Memory B cell (primary cell): ENCODE data around the gene BLNK.

Source experiments
- ATAC-seq: fragments of 150-1000 bp; cut with Tn5 transposase; 2 replicates; pipeline ENCODE4 v1.10.0; 2021; ENCODE audit warnings: low read depth, mild to moderate bottlenecking, moderate library complexity
- DNase-seq, 2 donors: peaks; one replicate each; pipeline ENCODE4 v3.0.0; 2022; ENCODE audit warnings: low spot score in 2 of 2
- H3K27ac Mint-ChIP-seq: one replicate; pipeline ENCODE4 v1.8.0; 2022; ENCODE audit warnings: mild to moderate bottlenecking, moderate library complexity, mixed read lengths
- H3K27me3 Mint-ChIP-seq: one replicate; pipeline ENCODE4 v1.8.0; 2022; ENCODE audit warnings: mixed read lengths
- H3K36me3 Mint-ChIP-seq: one replicate; pipeline ENCODE4 v1.8.0; 2022; ENCODE audit warnings: mild to moderate bottlenecking, mixed read lengths
- H3K4me1 Mint-ChIP-seq: one replicate; pipeline ENCODE4 v1.8.0; 2022; ENCODE audit warnings: mixed read lengths
- H3K4me3 Mint-ChIP-seq: one replicate; pipeline ENCODE4 v1.8.0; 2022; ENCODE audit warnings: mild to moderate bottlenecking, moderate library complexity, mixed read lengths
- H3K9me3 Mint-ChIP-seq: one replicate; pipeline ENCODE4 v1.8.0; 2022; ENCODE audit warnings: mixed read lengths

Gene BLNK

DNA sequence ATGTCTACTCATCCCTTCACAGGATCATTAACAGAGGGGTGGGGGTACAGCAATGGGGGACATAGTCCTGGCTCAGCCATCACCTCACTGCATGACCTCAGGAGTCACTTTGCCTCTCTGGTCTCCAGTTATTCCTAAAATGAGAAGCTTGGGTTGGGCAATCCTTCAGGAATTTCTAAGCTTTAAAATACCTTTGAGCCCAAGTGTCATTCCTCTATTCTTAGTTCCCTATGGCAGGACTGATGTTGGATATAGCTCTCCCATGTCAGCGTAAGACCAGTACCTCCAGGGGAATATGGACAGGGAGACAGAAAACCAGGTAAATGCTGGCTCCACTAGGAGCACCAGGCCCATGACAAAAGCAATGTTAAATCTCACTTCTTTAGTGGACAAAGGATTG, 34.5 kb downstream of the BLNK start:
- no peaks in the 10 kb centered on the region for H3K27me3 Mint-ChIP-seq
- H3K4me1 Mint-ChIP-seq = peaks cover 55% of the 10 kb centered on the region
- DNase-seq (no peak), ATAC-seq (no peak)
- H3K9me3 Mint-ChIP-seq = no peaks in the 10 kb centered on the region
- H3K36me3 Mint-ChIP-seq = peaks cover 53% of the 10 kb centered on the region
- peak overlapping the region; percentile 88 for H3K27ac Mint-ChIP-seq
- peak overlapping the region; percentile 32 for H3K4me3 Mint-ChIP-seq

DNA sequence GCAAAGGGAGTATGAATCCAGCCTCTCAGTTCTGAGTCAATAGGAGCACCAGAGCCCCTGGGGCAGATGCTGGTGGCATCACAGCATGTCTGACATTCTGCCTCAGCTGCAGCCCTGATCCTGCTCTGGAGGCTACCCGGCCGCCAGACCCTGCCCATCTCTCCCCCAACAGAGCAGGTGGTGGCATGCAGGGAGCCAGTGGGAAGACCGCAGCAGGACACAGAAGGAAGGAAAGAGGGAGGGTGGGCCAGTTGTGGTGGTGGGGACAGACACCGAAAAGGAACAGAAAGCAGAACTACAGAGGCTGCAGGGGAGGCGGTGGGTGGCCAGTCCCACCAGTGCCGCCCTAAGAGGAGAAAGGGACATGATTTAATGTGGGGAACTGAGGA, 35.3 kb downstream of the BLNK start:
- Mint-ChIP-seq H3K36me3 (peaks cover 48% of the 10 kb centered on the region), H3K9me3 (no peaks in the 10 kb centered on the region), H3K4me3 (peak overlapping the region; percentile 60), H3K27me3 (no peaks in the 10 kb centered on the region), H3K4me1 (peaks cover 50% of the 10 kb centered on the region), H3K27ac (peak overlapping the region; percentile 88)
- ATAC-seq = peak; percentile 64
- DNase-seq = no peak

DNA sequence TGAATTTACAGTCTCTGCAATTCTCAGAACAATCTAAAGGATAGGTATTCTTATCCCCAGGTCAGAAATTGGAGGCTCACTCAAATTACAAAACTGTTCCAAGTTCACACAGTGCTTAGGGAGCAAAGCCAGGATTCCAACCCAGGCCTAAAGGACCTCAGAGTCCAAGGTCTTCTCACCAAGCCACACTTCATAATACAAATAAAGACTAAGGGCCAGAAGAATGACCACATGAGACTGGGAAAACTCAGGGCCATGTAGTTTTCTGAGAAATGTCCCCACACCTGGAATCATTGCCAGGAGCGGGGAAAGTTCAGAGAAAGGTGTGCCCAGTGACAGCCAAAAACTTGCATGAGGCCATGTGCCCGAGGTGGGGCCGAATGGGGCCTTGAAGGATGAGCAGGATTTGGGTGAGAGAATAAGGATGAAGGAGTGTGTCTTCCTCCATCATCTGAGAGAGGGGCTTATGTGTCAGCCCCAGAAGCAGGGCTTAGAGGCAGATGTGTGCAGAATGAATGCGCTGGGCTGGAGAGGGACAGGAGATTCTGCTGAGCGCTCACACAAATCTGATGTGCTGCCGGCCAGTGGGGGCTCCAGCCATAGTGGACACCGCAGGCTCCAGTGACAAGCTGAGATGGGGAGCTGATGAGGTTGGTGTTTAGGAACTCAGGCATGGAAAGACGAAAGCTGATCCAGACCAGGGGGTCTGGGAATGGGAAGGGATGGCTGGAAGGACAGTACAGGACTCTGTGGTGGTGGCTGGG, 35.9 kb downstream of the BLNK start:
- H3K9me3 Mint-ChIP-seq = no peaks in the 10 kb centered on the region
- peaks cover 45% of the 10 kb centered on the region for H3K36me3 Mint-ChIP-seq
- H3K4me1 Mint-ChIP-seq = peaks cover 51% of the 10 kb centered on the region
- no peaks in the 10 kb centered on the region for H3K27me3 Mint-ChIP-seq
- H3K4me3 Mint-ChIP-seq = peak overlapping the region; percentile 60
- no peak for ATAC-seq
- DNase-seq = no peak
- peak overlapping the region; percentile 88 for H3K27ac Mint-ChIP-seq

DNA sequence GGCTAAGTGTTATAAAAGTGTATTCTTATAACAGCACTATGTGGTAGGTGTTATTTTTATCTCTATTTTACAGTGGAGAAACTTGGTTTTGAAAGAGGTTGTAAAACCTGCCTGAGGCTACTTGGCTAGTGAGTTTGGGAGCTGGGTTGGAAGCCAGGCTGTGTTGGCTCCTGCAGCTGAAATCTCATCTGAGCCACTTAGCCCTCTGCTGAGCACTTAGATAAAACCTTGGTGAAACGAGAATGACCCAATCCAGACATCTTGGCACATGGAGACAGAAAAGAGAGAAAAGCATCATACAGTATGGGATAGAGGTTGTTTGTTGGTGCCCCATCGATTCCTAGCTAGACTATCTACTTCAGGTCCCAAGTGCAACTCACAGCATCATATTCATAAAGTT, 37.4 kb downstream of the BLNK start:
- H3K36me3 Mint-ChIP-seq = peaks cover 42% of the 10 kb centered on the region
- ATAC-seq = no peak
- H3K4me1 Mint-ChIP-seq = peaks cover 51% of the 10 kb centered on the region
- H3K27ac Mint-ChIP-seq = peak overlapping the region; percentile 88
- no peaks in the 10 kb centered on the region for H3K27me3 Mint-ChIP-seq
- no peaks in the 10 kb centered on the region for H3K9me3 Mint-ChIP-seq
- H3K4me3 Mint-ChIP-seq = no peak overlapping the region
- DNase-seq = no peak

DNA sequence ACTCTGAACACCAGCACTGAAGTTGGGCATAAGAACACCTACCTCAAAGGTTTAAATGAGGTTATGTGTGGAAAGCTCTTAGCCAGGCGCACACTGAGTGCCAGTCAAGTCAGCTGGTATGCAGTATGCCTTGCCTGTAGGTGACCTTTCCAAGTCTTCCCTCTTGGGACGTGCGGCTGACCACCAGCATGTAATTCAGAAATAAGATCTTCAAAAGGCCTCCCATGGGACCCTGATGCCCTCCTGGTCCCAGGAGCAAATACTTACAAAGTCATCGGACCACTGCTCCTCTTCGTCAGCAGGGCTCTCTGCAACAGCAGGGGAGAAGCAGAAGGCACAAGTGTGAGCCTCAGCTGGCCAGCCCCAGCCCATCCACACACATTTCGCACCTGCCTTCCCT, 40.8 kb downstream of the BLNK start:
- peak overlapping the region; percentile 17 for H3K4me3 Mint-ChIP-seq
- peaks cover 24% of the 10 kb centered on the region for H3K4me1 Mint-ChIP-seq
- H3K27ac Mint-ChIP-seq = peak overlapping the region; percentile 92
- no peaks in the 10 kb centered on the region for H3K9me3 Mint-ChIP-seq
- no peak for ATAC-seq
- no peak for DNase-seq
- H3K27me3 Mint-ChIP-seq = no peaks in the 10 kb centered on the region
- H3K36me3 Mint-ChIP-seq = peaks cover 18% of the 10 kb centered on the region

DNA sequence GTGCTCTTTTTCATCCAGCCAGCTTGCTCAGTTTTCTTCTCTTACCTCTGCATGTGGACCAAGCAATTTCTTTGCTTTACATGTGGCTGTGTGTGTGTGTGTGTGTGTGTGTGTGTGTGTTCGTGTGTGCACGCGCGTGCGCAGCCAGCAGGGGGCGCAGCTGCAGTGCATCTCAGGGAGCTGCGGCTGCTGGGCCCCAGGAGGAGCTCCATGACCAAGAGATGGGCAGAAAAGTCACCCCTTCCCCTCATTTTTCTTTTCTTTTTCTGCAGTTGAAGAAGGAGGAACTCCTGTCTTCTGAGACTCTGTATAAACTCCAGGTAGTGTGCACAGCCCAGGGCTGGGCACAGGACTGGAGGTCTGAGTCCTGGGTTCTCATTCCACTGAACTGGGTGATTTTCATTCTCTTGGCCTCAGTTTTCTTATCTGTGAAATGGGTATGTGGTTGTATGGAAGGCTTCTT, 41.8 kb downstream of the BLNK start:
- peak; percentile 81 for DNase-seq
- Mint-ChIP-seq H3K4me1 (peaks cover 18% of the 10 kb centered on the region), H3K27me3 (no peaks in the 10 kb centered on the region), H3K4me3 (no peak overlapping the region), H3K9me3 (no peaks in the 10 kb centered on the region), H3K36me3 (peaks cover 19% of the 10 kb centered on the region), H3K27ac (peak overlapping the region; percentile 92)
- peak; percentile 93 for ATAC-seq

DNA sequence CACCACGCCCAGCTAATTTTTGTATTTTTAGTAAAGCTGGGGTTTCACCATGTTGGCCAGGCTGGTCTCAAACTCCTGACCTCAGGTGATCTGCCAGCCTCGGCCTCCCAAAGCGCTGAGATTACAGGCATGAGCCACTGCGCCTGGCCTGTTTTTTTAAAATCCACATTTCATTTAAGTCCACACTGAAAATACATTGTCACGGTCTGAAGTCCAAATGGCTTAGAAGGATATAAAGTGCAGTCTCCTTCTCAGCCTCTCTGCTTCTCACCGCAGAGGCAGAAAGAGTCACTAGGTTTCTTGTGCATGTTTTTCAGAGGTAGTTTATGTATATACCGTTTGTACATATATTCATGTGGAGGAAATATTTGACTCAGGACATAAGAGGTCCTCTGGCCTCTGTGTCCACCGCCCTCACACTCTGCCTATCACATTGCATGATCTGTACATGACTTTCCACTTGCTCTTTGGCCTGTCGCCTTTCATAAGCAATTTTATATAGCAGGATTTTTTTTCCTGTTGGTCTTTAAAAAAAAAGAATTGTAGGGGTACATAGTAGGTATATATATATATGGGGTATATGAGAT, 42.9 kb downstream of the BLNK start:
- Mint-ChIP-seq H3K9me3 (no peaks in the 10 kb centered on the region), H3K4me3 (no peak overlapping the region), H3K36me3 (peaks cover 17% of the 10 kb centered on the region), H3K4me1 (peaks cover 16% of the 10 kb centered on the region), H3K27me3 (no peaks in the 10 kb centered on the region), H3K27ac (no peak overlapping the region)
- DNase-seq = no peak
- no peak for ATAC-seq

DNA sequence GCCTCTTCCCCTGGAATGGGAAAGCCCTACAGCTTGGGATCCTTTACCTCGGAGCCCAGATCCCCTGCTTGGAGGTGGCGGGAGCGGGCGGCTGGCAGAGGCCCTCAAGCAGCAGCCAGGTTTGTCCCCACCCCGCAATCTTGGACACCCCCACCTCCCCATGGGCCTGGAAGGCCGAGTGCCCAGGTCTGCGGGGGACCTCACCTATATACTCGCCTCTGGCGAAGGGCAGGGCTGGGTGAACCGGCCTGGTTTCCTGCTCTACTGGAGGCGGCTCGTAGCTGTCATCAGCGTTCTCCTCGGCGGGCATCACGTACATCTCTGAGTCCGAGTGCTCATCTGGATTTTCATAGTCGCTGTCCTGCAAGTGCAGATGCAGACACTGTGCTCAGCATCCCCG, 44.2 kb downstream of the BLNK start:
- ATAC-seq (no peak), DNase-seq (no peak)
- Mint-ChIP-seq H3K27me3 (no peaks in the 10 kb centered on the region), H3K4me1 (peaks cover 18% of the 10 kb centered on the region), H3K4me3 (no peak overlapping the region), H3K27ac (no peak overlapping the region), H3K9me3 (no peaks in the 10 kb centered on the region), H3K36me3 (peaks cover 26% of the 10 kb centered on the region)

DNA sequence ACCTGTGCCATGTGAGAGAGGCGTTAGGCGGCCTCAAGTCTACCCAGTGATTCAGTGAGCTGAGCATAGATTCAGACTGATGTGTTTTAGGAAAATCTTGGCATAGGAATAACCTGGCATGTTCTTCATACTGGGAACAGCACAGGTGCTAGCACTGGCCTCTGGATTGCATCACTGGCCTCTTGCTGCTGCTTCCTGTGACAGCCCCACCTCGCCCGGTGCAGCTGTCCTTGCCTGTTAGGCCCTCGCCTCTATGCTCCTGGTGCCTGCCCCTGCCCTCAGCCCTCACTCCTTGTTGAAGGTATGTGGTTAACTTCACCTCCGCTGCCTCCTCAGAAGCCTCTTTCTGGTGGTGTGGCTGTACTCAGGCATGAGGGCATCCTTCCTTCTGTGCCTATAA, 46.2 kb downstream of the BLNK start:
- no peaks in the 10 kb centered on the region for H3K9me3 Mint-ChIP-seq
- DNase-seq = no peak
- H3K4me3 Mint-ChIP-seq = no peak overlapping the region
- H3K36me3 Mint-ChIP-seq = peaks cover 32% of the 10 kb centered on the region
- H3K27ac Mint-ChIP-seq = no peak overlapping the region
- peaks cover 12% of the 10 kb centered on the region for H3K4me1 Mint-ChIP-seq
- ATAC-seq = no peak
- H3K27me3 Mint-ChIP-seq = no peaks in the 10 kb centered on the region

DNA sequence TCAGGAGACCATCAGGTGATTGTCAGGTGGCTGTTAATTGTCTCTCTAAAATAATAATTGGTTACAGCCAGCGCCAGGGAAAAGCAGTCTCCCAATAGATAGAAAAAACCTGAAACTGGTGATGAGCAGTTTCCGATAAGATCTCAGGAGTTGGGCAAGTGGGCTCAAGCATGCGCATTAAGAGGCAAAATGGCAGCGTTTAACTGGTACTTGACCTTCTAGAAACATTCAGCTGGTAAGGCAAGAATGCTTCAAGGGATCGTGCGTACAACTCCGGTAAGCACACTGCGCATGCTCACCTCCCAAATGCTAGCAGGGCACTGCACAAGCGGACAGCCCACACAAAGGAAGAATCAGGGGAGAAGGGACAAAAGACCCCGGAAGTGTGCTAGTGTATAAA, 48.5 kb downstream of the BLNK start:
- Mint-ChIP-seq H3K27ac (no peak overlapping the region), H3K27me3 (no peaks in the 10 kb centered on the region), H3K9me3 (no peaks in the 10 kb centered on the region), H3K4me1 (peaks cover 4% of the 10 kb centered on the region), H3K36me3 (peaks cover 35% of the 10 kb centered on the region), H3K4me3 (no peak overlapping the region)
- ATAC-seq (no peak), DNase-seq (no peak)

DNA sequence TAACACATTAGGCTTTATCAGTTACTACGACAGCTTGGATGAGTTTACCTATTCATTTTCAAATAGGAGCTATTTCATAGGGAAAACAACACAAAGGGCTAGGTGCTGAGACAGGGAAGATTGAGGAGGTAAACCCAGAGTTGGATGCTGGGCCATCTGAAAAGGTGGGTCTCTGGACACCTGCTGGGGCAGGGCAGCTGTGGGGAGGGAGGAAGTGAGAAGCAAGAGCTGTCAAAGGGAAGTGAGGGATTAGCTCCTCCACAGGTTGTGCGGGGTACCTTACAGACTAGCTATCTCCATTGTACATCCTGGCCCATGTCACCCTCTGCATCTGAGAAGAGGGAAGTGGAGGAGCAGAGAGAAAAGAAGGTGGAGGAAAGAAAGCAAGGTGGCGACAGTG, 48.9 kb downstream of the BLNK start:
- no peaks in the 10 kb centered on the region for H3K9me3 Mint-ChIP-seq
- H3K4me1 Mint-ChIP-seq = peaks cover 4% of the 10 kb centered on the region
- ATAC-seq = no peak

DNA sequence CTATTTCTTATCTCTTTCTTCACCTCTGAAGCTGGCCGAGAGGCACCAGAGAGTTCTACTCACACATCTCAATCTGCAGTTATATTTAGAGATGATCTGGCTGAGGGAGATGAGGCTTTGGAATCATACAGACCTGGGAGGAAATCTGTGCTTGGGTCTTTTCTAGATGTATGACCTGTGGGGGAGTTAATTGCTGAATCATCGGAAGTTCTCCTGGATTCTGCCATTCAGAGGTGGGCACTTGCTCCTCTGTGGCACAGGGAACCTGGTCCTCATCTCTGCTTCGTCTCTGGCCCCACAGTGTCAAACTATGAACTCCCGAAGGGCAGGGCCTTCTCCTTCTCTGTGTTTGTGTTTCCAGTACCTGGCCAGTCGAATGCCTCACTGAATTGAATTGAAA, 52.5 kb downstream of the BLNK start:
- peaks cover 11% of the 10 kb centered on the region for H3K4me1 Mint-ChIP-seq
- no peaks in the 10 kb centered on the region for H3K27me3 Mint-ChIP-seq
- no peak overlapping the region for H3K4me3 Mint-ChIP-seq
- no peak overlapping the region for H3K27ac Mint-ChIP-seq
- ATAC-seq = no peak
- no peak for DNase-seq
- peaks cover 61% of the 10 kb centered on the region for H3K36me3 Mint-ChIP-seq
- no peaks in the 10 kb centered on the region for H3K9me3 Mint-ChIP-seq

More for the DNA sequence above, 48.9 kb downstream of the BLNK start:
- DNase-seq = no peak
- H3K27me3 Mint-ChIP-seq = no peaks in the 10 kb centered on the region
- peak overlapping the region; percentile 5 for H3K27ac Mint-ChIP-seq
- peaks cover 33% of the 10 kb centered on the region for H3K36me3 Mint-ChIP-seq
- H3K4me3 Mint-ChIP-seq = no peak overlapping the region

DNA sequence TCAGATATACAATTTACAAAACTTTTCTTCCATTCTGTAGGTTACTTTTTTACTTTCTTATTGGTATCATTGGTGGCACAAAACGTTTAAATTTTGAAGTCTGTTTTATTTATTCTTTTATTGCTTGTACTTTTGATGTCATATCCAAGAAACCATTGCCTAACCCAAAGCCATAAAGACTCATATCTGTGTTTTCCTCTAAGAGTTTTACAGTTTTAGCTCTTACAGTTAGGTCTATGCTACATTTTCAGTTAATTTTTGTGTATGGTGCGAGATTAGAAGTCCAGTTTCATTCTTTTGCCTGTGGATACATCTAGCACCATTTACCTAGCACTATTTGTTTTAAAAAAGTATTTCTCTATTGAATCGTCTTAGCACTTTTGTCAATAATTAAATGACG, 53.7 kb downstream of the BLNK start:
- ATAC-seq = no peak
- no peaks in the 10 kb centered on the region for H3K9me3 Mint-ChIP-seq
- no peak overlapping the region for H3K27ac Mint-ChIP-seq
- H3K4me3 Mint-ChIP-seq = no peak overlapping the region
- H3K27me3 Mint-ChIP-seq = no peaks in the 10 kb centered on the region
- no peak for DNase-seq
- peaks cover 61% of the 10 kb centered on the region for H3K36me3 Mint-ChIP-seq
- peaks cover 15% of the 10 kb centered on the region for H3K4me1 Mint-ChIP-seq

DNA sequence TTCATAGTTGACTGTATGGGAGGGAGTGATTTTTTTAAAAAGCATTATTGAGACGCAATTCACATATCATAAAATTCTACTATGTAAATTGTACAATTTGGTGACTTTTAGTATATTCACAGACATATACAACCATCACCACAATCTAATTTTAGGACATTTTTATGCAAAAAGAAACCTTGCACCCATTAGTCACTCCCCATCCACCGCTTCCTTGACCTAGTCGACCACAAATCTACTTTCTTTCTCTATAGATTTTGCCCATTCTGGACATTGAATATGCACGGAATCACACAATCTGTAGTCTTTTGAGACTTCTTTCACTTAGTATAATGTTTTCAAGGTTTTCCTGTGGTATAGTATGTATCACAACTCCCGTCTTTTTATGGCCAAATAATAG, 54.6 kb downstream of the BLNK start:
- ATAC-seq = no peak
- Mint-ChIP-seq H3K9me3 (no peaks in the 10 kb centered on the region), H3K4me1 (peaks cover 10% of the 10 kb centered on the region), H3K27me3 (no peaks in the 10 kb centered on the region), H3K36me3 (peaks cover 56% of the 10 kb centered on the region), H3K27ac (peak overlapping the region; percentile 43), H3K4me3 (no peak overlapping the region)
- no peak for DNase-seq

DNA sequence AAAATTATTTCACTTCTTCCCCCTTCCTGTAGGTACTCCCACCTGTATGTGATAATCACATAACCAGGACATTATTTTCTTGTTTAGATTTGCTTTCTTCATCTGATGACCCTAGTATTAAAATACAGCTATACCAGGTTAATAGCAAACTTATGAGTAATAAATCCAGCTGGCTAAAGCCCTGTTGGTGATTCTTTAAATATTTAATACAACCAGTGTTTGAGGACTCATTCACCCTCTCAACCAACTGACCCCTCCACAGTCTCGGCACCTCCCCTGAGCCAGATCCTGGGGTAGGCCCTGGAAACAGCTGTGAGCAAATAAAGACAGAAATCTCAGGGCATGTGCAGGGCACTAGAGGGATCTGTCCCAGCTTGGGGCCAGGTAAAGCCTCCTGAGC, 58.5 kb downstream of the BLNK start:
- H3K4me3 Mint-ChIP-seq = no peak overlapping the region
- H3K4me1 Mint-ChIP-seq = peaks cover 10% of the 10 kb centered on the region
- no peaks in the 10 kb centered on the region for H3K27me3 Mint-ChIP-seq
- DNase-seq = no peak
- H3K36me3 Mint-ChIP-seq = peaks cover 50% of the 10 kb centered on the region
- H3K27ac Mint-ChIP-seq = peak overlapping the region; percentile 72
- H3K9me3 Mint-ChIP-seq = no peaks in the 10 kb centered on the region
- no peak for ATAC-seq
